Spleen (tissue), 7 donors: ENCODE data around the gene DBT.

Experiments
- CTCF ChIP-seq, 11 experiments: fragments of 200-600 bp in 7 of 11; fragments of 450-650 bp in 4 of 11; sonication (generic) in 4 of 11; IDR thresholded peaks in 8 of 11; conservative IDR thresholded peaks in 3 of 11; 1 replicate in 7 of 11; 2 replicates in 4 of 11; pipeline versions ENCODE4 v1.4.0 to v1.8.0; 2016 to 2021; ENCODE audit warnings: antibody characterized with exemption in 11 of 11, inconsistent platforms in 4 of 11, mild to moderate bottlenecking in 1 of 11
- POLR2A ChIP-seq, 3 donors: fragments of 450-650 bp; IDR thresholded peaks; one replicate each; pipeline ENCODE4 v1.5.1; 2017; ENCODE audit warnings: antibody characterized with exemption in 3 of 3, mild to moderate bottlenecking in 1 of 3
- POLR2AphosphoS5 ChIP-seq, 3 donors: sonication (generic); formaldehyde crosslinking; IDR thresholded peaks; one replicate each; pipeline ENCODE4 v1.5.1; 2017; ENCODE audit warnings: antibody characterized with exemption in 3 of 3
- donor health status: DM: no; HTN: no; CAD: no; lungs with moderate emphysema.
- donor health status: DM: no; HTN: no; CAD: no.
- donor health status: DM: no; HTN: no; CAD: no.

- no peak for TF ChIP-seq POLR2A (IDR thresholded peaks at IDR 0.05)
- TF ChIP-seq CTCF (IDR thresholded peaks at IDR 0.05 in 8 of 11, conservative IDR thresholded peaks at IDR 0.05 in 3 of 11): no peak
- no peak for TF ChIP-seq POLR2AphosphoS5 (IDR thresholded peaks at IDR 0.05)
These were observed 104.5 kb downstream of the DBT start for GRCh38 chr1:100145116-100145515.
